ENCODE results near the gene SDCCAG8.
A peak's percentile ranks its signal among the peaks of the same experiment; 100 is the strongest.
"Not testable (repeated sequence)": the region's sequence is repeated elsewhere in the genome, so short reads cannot be mapped to it uniquely, and the experiment has no call there.

Gene SDCCAG8

DNA sequence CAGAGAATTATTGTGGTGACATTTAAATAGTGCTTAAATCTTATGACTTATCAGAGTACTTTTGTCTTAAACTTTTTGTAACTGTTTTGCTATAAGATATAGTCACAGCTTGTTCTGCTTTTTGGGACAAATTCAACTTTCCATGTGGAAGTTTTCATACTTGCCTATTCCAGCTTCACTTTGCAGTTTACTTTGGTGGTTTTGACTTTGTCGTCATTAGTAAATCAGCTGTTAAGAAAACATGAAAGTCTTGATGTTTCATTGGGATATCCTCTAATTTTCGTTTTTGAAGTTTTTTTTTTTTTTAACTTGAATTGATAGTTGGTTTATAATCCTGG lies 31.3 kb downstream of the SDCCAG8 start:
- no peak for DNase-seq

DNA sequence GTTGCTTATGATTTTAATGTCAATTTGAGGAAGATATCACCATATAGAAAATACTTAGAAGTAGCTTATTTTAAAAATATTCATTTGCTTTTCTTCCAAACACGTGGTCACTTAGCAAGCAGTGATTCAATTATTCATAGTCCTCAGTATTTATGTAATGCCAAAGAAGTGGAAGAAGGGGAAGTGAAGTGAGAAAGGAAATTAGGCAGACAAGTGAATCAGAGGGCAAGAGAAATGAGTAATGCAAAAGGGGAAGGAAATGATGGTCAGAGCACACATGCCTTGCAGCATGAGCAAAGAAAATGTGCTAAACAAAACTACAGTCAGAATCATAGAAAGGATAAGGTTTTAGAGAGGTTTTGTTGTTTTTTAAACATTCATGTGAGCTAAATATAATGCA lies 31.8 kb downstream of the SDCCAG8 start:
- DNase-seq: no peak

DNA sequence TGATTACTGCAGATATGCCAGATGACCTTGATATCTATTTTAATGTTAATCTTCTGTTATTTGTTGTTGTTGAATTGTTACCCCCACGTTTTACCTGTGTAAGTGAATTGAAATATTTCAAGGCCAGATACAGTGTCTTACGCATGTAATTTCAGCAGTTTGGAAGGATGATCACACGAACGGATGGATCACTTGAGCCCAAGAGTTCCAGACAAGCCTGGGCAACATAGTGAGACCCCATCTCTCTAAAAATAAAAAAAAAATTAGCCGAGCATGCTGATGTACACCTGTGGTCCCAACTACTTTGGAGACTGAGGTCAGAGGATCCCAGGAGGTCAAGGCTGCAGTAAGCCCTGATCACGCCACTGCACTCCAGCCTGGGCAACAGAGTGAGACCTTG lies 32.2 kb downstream of the SDCCAG8 start:
- DNase-seq: no peak

DNA sequence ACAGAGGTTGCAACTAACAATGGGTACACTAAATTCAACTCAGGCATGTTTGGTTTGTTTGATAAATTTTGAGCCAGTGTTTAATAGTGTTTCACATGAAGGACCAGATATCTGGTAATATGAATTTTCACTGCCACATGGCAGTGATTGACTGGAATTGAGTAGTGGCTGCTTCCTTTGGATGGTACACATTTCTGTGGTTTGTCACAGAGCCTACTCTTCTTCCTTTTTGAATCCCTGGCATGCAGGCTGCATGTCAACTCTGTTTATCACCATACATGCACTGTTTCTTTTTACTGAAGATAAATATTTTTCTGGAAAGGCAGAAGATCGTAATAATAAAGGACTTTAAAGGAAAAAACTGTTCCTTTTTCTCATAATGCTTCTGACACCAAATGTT lies 35.5 kb downstream of the SDCCAG8 start:
- DNase-seq: no peak

DNA sequence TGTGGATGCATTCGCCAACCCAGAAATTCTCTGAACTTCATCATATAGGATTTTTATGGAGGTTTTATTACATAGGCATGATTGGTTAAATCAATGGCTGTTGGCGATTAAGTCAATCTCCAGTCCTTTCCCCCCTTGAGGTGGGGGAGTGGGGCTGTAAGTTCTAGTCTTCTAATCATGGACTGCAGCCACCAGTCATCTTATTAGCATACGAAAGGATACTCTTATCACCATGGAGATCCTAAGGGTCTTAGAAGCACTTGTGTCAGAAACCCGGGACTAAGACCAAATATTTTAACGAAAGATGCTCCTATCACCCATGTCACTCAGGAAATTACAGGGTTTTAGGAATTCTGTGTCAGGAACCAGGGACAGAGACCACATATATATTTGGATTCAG lies 36.3 kb downstream of the SDCCAG8 start:
- DNase-seq: no peak

DNA sequence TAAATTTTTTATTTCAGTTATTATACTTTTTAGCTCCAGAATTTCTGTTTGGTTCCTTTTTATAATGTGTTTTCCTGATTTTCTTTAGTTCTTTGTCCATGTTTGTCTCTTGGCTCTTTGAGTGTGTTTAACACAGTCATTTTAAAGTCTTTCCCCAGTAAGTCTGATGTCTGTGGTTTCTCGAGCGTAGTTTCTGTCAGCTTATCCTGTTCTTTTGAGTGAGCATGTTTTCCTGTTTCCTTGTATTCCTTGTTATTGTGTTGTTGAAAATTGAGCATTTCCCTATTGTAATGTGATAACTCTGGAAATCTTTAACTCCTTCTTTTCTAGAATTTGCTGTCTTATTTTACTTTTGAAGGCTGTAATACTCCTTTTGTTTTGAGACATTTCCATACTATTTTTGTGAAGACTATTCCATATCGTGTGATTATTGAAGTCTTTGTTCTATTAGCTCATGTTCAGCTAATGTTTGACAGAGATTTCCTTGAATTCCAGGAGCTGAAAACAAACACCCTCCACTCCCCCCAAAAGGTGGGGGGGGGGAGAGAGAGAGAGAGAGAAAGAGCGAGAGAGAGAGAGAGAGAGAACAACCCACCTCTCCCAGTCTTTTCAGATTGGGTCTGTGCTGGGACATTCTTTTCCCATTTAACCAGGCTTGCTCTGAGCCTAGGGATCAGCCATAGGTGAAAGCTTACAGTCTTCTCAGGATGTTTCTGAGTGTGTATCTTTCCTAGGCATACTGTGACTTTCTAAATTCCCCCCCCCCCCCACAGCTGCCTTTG lies 38.3 kb downstream of the SDCCAG8 start:
- DNase-seq: no peak

DNA sequence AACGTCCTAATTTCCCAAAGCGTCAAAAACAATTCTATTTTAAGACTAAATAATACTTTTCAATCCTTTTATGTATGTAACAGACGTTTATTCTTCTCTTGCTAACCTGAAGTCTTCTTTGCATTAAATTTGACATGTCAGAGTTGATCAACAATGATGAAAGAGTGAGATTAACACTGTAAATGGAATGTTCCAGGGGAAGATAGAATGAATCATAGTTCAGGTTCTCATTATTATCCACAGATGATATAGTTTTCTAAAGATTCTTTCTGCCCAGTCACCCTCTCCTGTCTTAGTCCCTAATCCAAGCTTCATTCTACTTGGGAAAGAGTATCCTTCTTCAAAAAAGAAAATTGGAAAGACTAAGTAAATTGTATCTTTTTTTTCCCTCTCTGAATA lies 38.9 kb downstream of the SDCCAG8 start:
- no peak for DNase-seq

DNA sequence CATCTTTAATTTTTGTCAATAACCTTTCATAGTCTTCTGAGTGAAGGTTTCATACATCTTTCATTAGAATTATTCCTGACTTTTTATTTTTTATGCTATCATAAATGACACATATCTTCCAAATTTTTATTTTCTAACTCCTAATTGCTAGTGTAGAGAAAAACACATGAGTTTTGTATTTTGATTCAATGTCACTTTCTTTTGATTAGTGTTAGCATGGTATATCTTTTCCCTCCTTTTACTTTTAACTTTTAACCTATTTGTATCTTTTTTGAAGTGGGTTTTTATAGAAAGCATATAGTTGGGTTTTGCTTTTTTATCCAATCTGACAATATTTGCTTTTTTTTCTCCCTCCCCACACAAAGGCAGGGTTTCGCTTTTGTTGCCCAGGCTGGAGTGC lies 43.2 kb downstream of the SDCCAG8 start:
- DNase-seq: no peak

DNA sequence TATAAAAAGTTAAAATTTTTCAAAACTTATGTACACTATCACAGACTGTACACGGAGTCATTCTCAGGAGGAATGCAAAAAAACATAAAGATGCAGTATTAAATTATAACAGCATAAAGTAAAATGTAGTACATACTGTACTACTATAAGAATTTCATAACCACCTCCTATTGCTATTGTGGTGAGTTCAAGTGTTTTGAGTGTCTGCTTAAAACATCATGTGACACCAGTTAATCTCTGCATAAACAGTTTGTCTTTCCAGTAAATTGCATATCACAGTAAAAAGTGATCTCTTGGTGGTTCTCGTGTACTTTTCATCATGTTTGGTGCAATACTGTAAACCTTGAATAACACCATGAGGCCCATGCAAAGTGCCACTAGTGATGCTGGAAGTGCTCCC lies 45.2 kb downstream of the SDCCAG8 start:
- DNase-seq: no peak

DNA sequence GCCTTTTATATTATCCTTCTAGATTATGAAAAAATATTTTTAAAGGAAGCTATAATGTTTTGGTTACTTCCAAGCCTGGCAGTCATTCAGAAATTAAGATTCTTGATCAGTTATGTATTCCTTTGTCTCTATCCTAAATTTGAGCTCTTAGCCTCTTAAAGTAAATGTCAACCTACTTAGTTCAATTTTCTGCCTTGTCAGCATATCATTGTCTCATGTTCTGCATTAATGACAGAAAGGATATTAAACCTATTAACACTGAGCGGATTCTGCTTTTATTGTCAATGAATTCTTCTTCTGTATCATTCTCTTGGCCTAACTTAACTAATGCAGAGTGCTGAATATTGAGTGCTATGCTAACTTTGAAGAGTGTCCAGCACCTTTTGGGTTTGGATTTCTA lies 56.0 kb downstream of the SDCCAG8 start:
- no peak for DNase-seq

DNA sequence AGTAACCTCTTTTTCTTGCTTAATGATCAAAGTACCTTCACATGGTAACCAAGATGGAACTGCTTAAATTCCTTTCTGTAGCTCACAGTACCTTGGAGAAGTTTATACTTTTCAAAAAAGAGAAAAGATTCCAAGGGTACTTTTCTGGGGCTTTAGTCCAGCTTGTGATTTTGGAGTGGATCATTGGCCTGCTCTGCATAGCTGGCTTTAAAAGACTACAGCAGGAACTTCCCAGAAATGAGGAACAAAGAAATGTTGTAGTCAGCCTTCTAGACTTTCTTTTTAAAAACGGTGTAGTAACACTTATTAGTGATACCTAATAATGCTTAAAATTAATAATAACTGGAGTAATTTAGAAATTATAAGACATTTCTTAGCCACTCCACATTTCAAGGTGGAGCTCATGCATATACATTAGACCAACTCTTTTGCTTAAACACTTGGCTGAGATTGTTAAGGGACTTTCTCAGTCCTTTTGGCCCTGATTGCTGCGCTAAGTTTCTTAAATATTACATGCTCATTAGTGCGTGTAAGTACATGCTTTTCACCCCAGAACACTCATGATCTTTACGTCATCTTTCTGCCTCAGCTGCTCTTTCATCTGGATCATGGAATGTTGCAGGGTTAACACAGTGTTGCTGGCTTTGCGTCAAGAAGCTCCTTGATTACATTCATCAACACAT lies 57.3 kb downstream of the SDCCAG8 start:
- no peak for DNase-seq

DNA sequence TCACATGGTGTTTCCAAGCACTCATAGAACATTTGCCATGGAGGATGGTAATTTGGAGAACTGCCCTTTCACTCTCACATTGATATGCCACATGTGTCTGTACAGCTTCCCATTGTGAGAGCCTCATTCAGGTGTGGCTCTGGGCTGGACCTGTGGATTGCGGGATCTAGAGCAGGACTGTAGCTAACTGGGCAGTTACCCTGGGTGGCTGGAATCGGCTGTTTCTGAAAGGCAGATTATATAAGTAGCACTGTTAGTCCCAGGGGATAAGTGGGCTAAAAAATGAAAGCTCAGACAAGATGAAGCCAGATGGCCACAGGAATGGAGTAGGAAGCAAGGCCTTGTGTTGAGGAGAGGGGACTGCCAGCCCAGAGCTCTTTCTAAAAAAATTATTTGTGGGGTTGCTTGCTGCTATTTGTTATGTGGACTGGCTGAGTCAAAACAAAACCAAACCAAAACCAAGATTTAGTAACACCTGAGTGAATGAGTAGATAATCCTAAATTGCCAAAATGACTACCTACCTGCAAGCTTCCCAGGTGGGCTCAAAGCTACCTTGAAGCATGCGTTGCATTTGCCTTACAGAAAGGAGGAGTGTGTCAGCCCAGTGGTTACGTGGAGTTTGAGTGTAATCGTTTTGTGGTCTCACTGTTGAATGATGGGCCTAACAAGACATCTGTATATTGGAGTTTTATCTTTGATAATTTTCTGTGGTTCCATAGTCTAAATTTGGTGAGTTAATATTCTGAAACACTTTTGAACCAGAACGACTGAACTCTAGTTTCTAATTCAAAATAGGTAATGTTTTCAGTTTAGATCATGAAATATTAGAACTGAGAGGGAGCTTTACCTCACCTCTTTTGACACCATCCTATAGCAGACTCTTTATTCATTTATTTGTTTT lies 58.0 kb downstream of the SDCCAG8 start:
- no peak for DNase-seq

DNA sequence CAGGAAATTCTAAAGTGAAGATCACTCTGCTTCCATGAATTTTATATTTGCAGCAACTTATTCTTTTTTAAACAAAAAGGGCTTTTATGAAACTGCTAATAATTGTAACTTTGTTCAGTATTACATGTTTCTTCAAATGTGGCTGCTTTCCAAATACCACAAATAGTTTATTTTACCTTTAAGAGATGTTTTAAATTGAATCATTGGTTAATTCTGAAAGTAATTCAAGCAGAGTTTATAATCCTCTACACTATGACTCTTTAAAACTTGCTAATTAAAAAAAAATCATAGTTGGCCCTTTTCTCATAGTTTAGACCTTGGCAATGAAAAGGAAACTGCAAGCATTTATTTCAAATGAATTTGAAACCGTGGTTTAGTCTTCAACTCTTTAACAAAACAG lies 59.6 kb downstream of the SDCCAG8 start:
- DNase-seq: no peak

DNA sequence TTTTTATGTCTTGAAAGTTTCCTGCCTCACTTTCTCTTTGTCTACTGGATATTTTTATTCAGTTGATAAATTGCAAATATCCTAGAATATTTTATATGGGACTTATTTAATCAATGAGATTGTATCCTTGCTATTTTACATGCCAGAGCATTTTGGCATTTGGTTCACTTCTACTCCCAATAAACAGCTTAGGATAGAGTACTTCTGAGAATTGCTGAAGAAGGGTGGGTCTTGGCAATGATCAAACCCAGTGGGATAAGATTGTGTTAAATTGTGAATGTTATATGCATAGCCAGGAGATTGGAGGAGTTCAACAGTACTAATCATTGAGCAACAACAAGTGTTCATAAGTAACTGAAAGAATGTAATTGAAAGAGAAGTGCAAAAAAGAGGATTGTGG lies 60.1 kb downstream of the SDCCAG8 start:
- DNase-seq: no peak

DNA sequence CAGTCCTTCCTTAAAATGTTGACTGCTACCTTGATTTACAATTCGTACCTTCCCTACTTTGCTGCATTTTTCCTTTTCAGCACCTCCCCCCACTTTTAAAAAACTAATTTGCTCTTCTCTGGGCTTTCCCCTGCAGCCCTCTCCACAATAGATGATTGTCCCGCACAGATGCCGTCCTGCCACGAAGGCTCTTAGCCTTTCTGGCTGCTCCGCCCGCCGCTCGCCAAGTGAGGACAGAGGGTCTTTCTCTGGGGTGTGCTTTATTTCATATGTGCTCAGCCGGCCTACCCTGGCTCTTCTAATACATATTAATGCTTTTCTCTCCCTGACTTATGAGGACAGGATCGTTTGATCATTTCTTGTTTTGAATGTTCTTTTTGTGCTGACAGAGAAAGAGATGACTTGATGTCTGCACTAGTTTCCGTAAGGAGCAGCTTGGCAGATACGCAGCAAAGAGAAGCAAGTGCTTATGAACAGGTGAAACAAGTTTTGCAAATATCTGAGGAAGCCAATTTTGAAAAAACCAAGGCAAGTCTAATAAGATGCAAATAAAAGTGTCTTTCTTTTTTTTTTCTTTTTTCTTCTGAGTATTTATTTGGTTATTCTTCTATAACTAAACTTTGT lies 60.6 kb downstream of the SDCCAG8 start:
- DNase-seq: no peak

DNA sequence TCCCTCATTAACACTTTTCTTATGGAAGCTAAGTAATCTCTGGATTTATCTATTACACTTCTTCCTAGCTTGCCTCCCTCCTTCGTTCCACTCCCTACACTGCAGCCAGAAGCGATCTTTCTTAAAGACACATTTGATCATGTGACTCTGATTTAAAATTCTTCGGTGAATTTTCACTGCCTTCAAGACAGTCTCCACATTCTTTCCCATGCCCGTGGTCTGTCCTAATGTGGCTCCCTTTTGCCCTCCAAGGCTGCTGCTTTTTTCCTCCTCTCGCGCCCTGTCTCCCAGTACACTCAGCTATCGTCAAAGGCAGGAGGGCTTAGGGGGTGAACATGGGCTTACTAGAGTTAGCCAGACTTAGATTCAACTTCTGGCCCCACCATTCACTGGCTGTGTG lies 64.4 kb downstream of the SDCCAG8 start:
- no peak for DNase-seq

DNA sequence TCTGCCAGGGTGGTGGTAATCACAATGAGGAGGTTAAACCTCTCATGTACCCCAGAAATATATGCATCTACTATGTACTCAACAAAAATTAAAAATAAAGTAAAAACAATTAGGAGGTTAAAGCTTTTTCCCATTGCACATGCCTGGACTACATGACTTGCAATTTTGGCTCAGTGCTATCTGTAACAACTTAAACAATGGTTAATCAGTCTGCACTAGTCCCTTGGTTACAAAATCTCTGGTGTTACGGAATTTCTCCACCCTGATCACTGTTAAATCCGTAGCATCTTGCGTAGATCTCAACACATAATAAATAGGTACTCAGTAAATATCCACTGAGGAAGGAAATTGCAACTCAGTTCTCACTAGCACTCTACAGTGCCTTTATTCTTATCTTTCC lies 66.5 kb downstream of the SDCCAG8 start:
- DNase-seq: no peak

DNA sequence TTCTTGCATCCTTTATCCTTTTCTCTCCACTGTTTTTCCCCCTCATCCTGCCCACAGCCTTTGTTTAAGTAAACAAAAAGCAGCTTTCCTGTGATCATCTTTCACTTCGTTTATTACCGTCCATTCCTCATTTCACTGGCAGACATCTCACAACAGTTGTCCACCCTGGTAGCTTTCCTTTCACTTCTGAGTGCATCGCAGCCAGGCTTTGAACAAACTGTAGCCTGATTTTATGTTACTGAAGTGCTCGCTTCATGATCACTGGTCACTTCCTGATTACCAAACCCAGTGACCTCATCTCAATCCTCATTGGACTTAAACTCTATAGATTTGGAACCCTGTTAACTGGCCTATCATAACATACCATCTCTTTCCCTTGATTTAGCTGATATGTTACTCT lies 67.7 kb downstream of the SDCCAG8 start:
- no peak for DNase-seq

DNA sequence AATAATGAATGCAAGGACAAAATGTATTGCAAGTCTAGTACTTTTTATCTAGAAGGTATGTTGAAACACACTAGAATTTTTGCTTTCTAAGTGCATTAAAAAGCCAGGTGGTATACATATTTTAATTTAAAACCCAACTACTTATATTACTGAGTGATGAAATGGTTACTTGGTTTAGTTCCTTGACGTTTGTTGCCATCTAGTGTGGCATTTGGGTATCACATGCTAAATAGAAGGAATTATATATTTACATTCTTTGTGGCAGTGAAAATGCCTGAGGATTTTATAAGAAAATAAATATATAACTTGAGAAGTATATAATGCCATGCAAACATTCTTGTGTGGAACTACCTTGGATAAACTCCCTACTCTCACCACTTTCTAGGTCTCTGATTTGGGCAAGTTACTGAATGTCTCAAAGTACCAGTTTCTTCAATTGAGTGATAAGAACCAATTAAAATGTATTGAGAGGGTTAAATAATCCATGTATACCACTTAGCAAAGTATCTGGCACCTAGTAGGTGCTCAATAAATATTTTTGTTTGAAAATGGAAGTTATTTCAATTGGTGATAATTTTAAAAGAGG lies 69.6 kb downstream of the SDCCAG8 start:
- peak; percentile 49 for DNase-seq

DNA sequence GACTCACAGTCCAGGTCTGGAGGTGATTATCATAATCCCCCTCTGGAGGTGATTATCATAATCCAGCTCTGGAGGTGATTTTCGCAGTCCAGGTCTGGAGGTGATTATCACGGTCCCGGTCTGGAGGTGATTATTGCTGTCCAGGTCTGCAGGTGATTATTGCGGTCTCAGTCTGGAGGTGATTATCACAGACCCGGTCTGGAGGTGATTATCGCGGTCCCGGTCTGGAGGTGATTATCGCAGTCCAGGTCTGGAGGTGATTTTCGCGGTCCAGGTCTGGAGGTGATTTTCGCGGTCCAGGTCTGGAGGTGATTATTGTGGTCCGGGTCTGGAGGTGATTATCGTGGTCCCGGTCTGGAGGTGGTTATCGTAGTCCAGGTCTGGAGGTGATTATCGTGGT lies 76.6 kb downstream of the SDCCAG8 start:
- no peak for DNase-seq

DNA sequence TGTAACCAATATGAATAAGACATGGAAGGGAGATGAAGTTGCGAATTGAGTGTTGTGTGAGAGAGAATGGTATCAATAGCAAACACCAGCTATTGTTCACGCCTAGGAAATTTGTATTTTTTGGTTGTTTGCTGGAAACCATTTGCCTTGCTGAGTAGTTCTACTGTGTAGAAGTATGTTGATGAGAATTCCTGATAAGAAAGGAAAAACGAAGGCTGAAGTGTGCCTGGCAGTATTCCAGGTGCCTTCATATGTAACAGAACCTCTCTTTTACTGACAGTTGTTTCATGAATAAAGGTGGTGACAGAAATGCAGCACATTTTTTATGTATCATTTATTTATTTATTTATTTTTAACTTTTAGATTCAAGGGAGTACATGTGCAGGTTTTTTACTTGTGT lies 79.5 kb downstream of the SDCCAG8 start:
- no peak for DNase-seq

DNA sequence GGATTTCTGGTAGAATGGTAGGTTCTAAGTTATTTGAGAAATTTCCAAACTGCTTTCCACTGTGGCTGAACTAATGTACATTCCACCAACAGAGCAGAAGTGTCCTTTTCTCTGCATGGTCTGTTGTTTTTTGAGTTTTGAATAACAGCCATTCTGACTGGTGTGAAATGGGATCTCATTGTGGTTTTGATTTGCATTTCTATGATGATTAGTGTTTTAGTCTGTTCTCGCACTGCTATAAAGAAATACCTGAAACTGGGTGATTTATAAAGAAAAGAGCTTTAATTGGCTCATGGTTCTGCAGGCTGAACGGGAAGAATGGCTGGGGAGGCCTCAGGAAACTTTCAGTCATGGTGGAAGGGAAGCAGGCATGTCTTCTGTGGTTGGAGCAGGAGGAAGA lies 80.3 kb downstream of the SDCCAG8 start:
- DNase-seq: no peak

DNA sequence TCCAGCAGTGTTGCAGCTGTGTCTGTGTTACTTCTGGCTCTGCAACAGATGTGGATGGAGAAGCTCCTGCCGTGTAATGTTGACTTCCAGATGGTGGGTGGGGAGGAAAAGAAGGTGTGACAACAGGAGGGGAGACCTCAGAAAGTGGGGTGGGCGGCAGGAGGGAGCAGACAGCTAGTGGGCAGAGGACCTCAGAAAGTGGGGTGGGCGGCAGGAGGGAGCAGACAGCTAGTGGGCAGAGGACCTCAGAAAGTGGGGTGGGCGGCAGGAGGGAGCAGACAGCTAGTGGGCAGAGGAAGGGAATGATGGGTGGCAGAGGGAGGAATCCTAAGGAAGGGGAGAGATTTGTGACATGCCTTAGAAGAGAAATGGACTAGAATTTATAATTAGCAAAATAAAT lies 83.0 kb downstream of the SDCCAG8 start:
- DNase-seq: not testable (repeated sequence)

Data from NCI-H1436 (cell line).